ENCODE results near the gene DECR2.

GRCh38 chr16:454397-454940, 52.8 kb downstream of the DECR2 start:
- TF ChIP-seq CTCF (conservative IDR thresholded peaks at IDR 0.05; ENCODE audit: low read depth, low read length) (no peak), EZH2 (IDR thresholded peaks at IDR 0.05; ENCODE audit: borderline replicate concordance, low read depth, low read length, poor library complexity, severe bottlenecking) (no peak)
